Measurements from ENCODE around the gene KIF18A.
A peak's percentile ranks its signal among the peaks of the same experiment; 100 is the strongest.
"Not testable (repeated sequence)": the region's sequence is repeated elsewhere in the genome, so short reads cannot be mapped to it uniquely, and the experiment has no call there.

KIF18A gene

GRCh38 chr11:28107750-28108618 lies at the start of gene KIF18A, which contains the start of gene METTL15:
Gene KIF18A, minus strand, starts transcription at chr11:28108156. Its CDS starts 10,209 bp downstream, at chr11:28097947.
Gene METTL15, plus strand, starts transcription at chr11:28108388. Its CDS starts 4,947 bp downstream, at chr11:28113335.
- peak; percentile 97 for DNase-seq

GRCh38 chr11:28153586-28153985 lies 45.6 kb upstream of the KIF18A start:
- no peak for DNase-seq

GRCh38 chr11:28152743-28153142 lies 44.8 kb upstream of the KIF18A start:
- DNase-seq = no peak

GRCh38 chr11:28146123-28146751 lies 38.3 kb upstream of the KIF18A start:
- no peak for DNase-seq

GRCh38 chr11:28144808-28145207 lies 36.9 kb upstream of the KIF18A start:
- DNase-seq = no peak

GRCh38 chr11:28142724-28143123 lies 34.8 kb upstream of the KIF18A start:
- no peak for DNase-seq

GRCh38 chr11:28140689-28141455 lies 32.9 kb upstream of the KIF18A start:
- no peak for DNase-seq

GRCh38 chr11:28139841-28140415 lies 32.0 kb upstream of the KIF18A start:
- DNase-seq = no peak

- no peak for DNase-seq
Measured at GRCh38 chr11:28137832-28138231, 29.9 kb upstream of the KIF18A start.

GRCh38 chr11:28137366-28137765 lies 29.4 kb upstream of the KIF18A start:
- no peak for DNase-seq

- DNase-seq = not testable (repeated sequence)
Measured at GRCh38 chr11:28136157-28136556, 28.2 kb upstream of the KIF18A start.

GRCh38 chr11:28133146-28133545 lies 25.2 kb upstream of the KIF18A start:
- DNase-seq = no peak

GRCh38 chr11:28132548-28132947 lies 24.6 kb upstream of the KIF18A start:
- DNase-seq = no peak

- DNase-seq = no peak
Measured at GRCh38 chr11:28123151-28123581, 15.2 kb upstream of the KIF18A start.

- DNase-seq = no peak
Measured at GRCh38 chr11:28117712-28118111, 9.8 kb upstream of the KIF18A start.

GRCh38 chr11:28114731-28115130 lies 6.8 kb upstream of the KIF18A start:
- DNase-seq = no peak

GRCh38 chr11:28114116-28114515 lies 6.2 kb upstream of the KIF18A start:
- no peak for DNase-seq

- no peak for DNase-seq
Measured at GRCh38 chr11:28110821-28111200, 2.9 kb upstream of the KIF18A start.

GRCh38 chr11:28110108-28110820 lies 2.3 kb upstream of the KIF18A start:
- DNase-seq = peak; percentile 57

GRCh38 chr11:28108958-28109357 lies 1.0 kb upstream of the KIF18A start:
- no peak for DNase-seq

GRCh38 chr11:28107191-28107749 lies 686 bp downstream of the KIF18A start:
- DNase-seq = no peak

All from stimulated activated CD4-positive, alpha-beta T cell treated with anti-CD3 and anti-CD28 coated beads, Interleukin-12 subunit alpha, Interleukin-12 subunit beta, amount 100 ng/mL, for 4 hours (primary cell).